CD4-positive, alpha-beta T cell (primary cell): ENCODE results near the gene CABCOCO1. TPM values are rescaled to one million over a fixed set of nuclear protein-coding genes. Genes with fewer than 3 reads are reported as not detected.
"Not testable (repeated sequence)": the region's sequence is repeated elsewhere in the genome, so short reads cannot be mapped to it uniquely, and the experiment has no call there.

Experiments used
- ATAC-seq: fragments of 200-7000 bp; cut with Tn5 transposase; one replicate; pipeline ENCODE4 v1.10.0; 2022; ENCODE audit warnings: mild to moderate bottlenecking; ENCODE audit not compliant: poor library complexity
- CTCF ChIA-PET: fragments of 350-600 bp; sonication (Branson Sonifier 250); formaldehyde crosslinking; loops from one replicate; lab custom pipeline; 2021; ENCODE audit warnings: antibody characterized with exemption, inconsistent platforms; lab: Charles Lee
- POLR2A ChIA-PET: fragments of 350-600 bp; sonication (Branson Sonifier 250); formaldehyde crosslinking; loops from one replicate; lab custom pipeline; 2021; ENCODE audit warnings: antibody characterized with exemption, inconsistent platforms; lab: Charles Lee
- DNase-seq, 14 experiments: peaks; one replicate each; pipeline ENCODE4 v3.0.0-alpha.2; 2013 to 2020; ENCODE audit warnings: mixed read lengths in 2 of 14
- H3K27ac ChIP-seq, 2 donors: one replicate each; pipeline versions ENCODE4 v1.5.1 to v1.7.0; 2013; ENCODE audit warnings: low read length in 2 of 2, low read depth in 1 of 2, mild to moderate bottlenecking in 1 of 2
- H3K27me3 ChIP-seq, 2 experiments: 1 replicate in 1 of 2; 2 replicates in 1 of 2; pipeline versions ENCODE4 v1.6.1 to v1.7.0; 2013; ENCODE audit warnings: low read length in 2 of 2, control low read depth in 1 of 2, mild to moderate bottlenecking in 1 of 2, moderate library complexity in 1 of 2; ENCODE audit not compliant: insufficient read depth in 2 of 2, control insufficient read depth in 1 of 2
- H3K36me3 ChIP-seq: one replicate; pipeline ENCODE4 v1.6.1; 2013; ENCODE audit warnings: low read length, control low read depth; ENCODE audit not compliant: insufficient read depth
- H3K4me1 ChIP-seq: one replicate; pipeline ENCODE4 v1.6.1; 2013; ENCODE audit warnings: low read length, control low read depth; ENCODE audit not compliant: insufficient read depth
- H3K4me3 ChIP-seq: one replicate; pipeline ENCODE4 v1.5.1; 2013; ENCODE audit warnings: mild to moderate bottlenecking, low read length, moderate library complexity
- H3K9me3 ChIP-seq, 2 experiments: 1 replicate in 1 of 2; 2 replicates in 1 of 2; pipeline versions ENCODE4 v1.6.1 to v1.7.0; 2013; ENCODE audit warnings: low read length in 2 of 2, mild to moderate bottlenecking in 2 of 2, control low read depth in 1 of 2, moderate library complexity in 1 of 2; ENCODE audit not compliant: control insufficient read depth in 1 of 2, insufficient read depth in 1 of 2
- H3K27ac Mint-ChIP-seq: one replicate; pipeline ENCODE4 v1.8.0; 2020; ENCODE audit warnings: mixed read lengths
- H3K27me3 Mint-ChIP-seq: one replicate; pipeline ENCODE4 v1.8.0; 2021; ENCODE audit warnings: mixed read lengths
- H3K36me3 Mint-ChIP-seq: one replicate; pipeline ENCODE4 v1.8.0; 2021; ENCODE audit warnings: low read depth, mixed read lengths
- H3K4me1 Mint-ChIP-seq: one replicate; pipeline ENCODE4 v1.8.0; 2021; ENCODE audit warnings: low read depth, mixed read lengths
- H3K4me3 Mint-ChIP-seq: one replicate; pipeline ENCODE4 v1.8.0; 2020; ENCODE audit warnings: mild to moderate bottlenecking, mixed read lengths
- H3K9me3 Mint-ChIP-seq: one replicate; pipeline ENCODE4 v1.8.0; 2020; ENCODE audit warnings: mixed read lengths
- CTCF ChIP-seq: fragments of 200-600 bp; IDR thresholded peaks from one replicate; pipeline ENCODE4 v1.8.0; 2022; ENCODE audit warnings: antibody characterized with exemption, mild to moderate bottlenecking
- intact Hi-C, 2 experiments: fragments of 100-400 bp; cut with DNase I in 1 of 2; cut with micrococcal nuclease in 1 of 2; formaldehyde crosslinking; loops; one replicate each; pipeline versions ENCODE4 v1.15.1 to v1.9.0; 2023 to 2025; cut with DNase I, micrococcal nuclease
- total RNA-seq, 174 experiments: library from RNA in 2 of 174; stranded (reverse) in 2 of 174; gene quantifications; one replicate each; pipeline ENCODE4 v1.2.3 and lab custom pipeline; 2021 to 2026

CABCOCO1 gene
- total RNA-seq, 2 experiments from 2014 or later = not detected

- H3K4me3 Mint-ChIP-seq = no peak overlapping the region
- Histone ChIP-seq H3K27ac (no peak overlapping the region), H3K4me1 (no peaks in the 10 kb centered on the region), H3K4me3 (no peak overlapping the region), H3K36me3 (no peaks in the 10 kb centered on the region), H3K9me3 (no peaks in the 10 kb centered on the region), H3K27me3 (peaks cover 0 to 14% of the 10 kb centered on the region in 2 experiments)
- no peaks in the 10 kb centered on the region for H3K36me3 Mint-ChIP-seq
- ChIA-PET CTCF (interaction anchor here (1.0 kb wide), 1 partner anchor 15 kb away, joined by 3 read pairs; no protein-coding TSS in a partner anchor), POLR2A (no interaction called here)
- no peak for TF ChIP-seq CTCF
- H3K9me3 Mint-ChIP-seq = no peaks in the 10 kb centered on the region
- no peak for DNase-seq
- H3K27me3 Mint-ChIP-seq = peaks cover 37% of the 10 kb centered on the region
- intact Hi-C loops = no loop called here
- H3K4me1 Mint-ChIP-seq = no peaks in the 10 kb centered on the region
- H3K27ac Mint-ChIP-seq = no peak overlapping the region
- no peak for ATAC-seq
Observed at GRCh38 chr10:61735882-61736281, 73.2 kb downstream of the CABCOCO1 start.

GRCh38 chr10:61737455-61737854 lies 74.7 kb downstream of the CABCOCO1 start:
- intact Hi-C loops, CTCF ChIA-PET, H3K36me3 Mint-ChIP-seq, H3K4me3 ChIP-seq, H3K9me3 ChIP-seq, H3K4me1 Mint-ChIP-seq, H3K27ac Mint-ChIP-seq, H3K4me3 Mint-ChIP-seq, H3K36me3 ChIP-seq, H3K27ac ChIP-seq, ATAC-seq, POLR2A ChIA-PET, H3K4me1 ChIP-seq, DNase-seq, H3K9me3 Mint-ChIP-seq: not testable (repeated sequence)
- H3K27me3 Mint-ChIP-seq = peaks cover 32% of the 10 kb centered on the region
- peaks cover 0 to 14% of the 10 kb centered on the region in 2 experiments for H3K27me3 ChIP-seq

- Histone ChIP-seq H3K27ac (no peak overlapping the region), H3K4me1 (no peaks in the 10 kb centered on the region), H3K4me3 (no peak overlapping the region), H3K27me3 (peaks cover 0 to 4% of the 10 kb centered on the region in 2 experiments), H3K36me3 (no peaks in the 10 kb centered on the region), H3K9me3 (no peaks in the 10 kb centered on the region)
- Mint-ChIP-seq H3K4me1 (no peaks in the 10 kb centered on the region), H3K9me3 (peaks cover 2% of the 10 kb centered on the region), H3K4me3 (no peak overlapping the region), H3K27me3 (peaks cover 3% of the 10 kb centered on the region), H3K36me3 (no peaks in the 10 kb centered on the region), H3K27ac (no peak overlapping the region)
- CTCF ChIA-PET = no interaction called here
- TF ChIP-seq CTCF = no peak
- DNase-seq (no peak), ATAC-seq (no peak)
- POLR2A ChIA-PET = no interaction called here
- intact Hi-C loops = no loop called here
Observed at GRCh38 chr10:61742812-61743211, 80.1 kb downstream of the CABCOCO1 start.

GRCh38 chr10:61744469-61744868 lies 81.7 kb downstream of the CABCOCO1 start:
- no peaks in the 10 kb centered on the region for H3K4me1 Mint-ChIP-seq
- intact Hi-C loops = no loop called here
- Histone ChIP-seq H3K36me3 (no peaks in the 10 kb centered on the region), H3K27ac (no peak overlapping the region), H3K4me3 (no peak overlapping the region), H3K4me1 (no peaks in the 10 kb centered on the region), H3K27me3 (no peaks in the 10 kb centered on the region), H3K9me3 (no peaks in the 10 kb centered on the region)
- H3K4me3 Mint-ChIP-seq = no peak overlapping the region
- ChIA-PET POLR2A (no interaction called here), CTCF (interaction anchor here (0.6 to 1.8 kb wide), 2 partner anchors 11 to 569 kb away, joined by 4 read pairs; no protein-coding TSS in a partner anchor)
- H3K27me3 Mint-ChIP-seq = peaks cover 3% of the 10 kb centered on the region
- peaks cover 2% of the 10 kb centered on the region for H3K9me3 Mint-ChIP-seq
- no peak for TF ChIP-seq CTCF
- DNase-seq (no peak), ATAC-seq (no peak)
- H3K36me3 Mint-ChIP-seq = no peaks in the 10 kb centered on the region
- H3K27ac Mint-ChIP-seq = no peak overlapping the region
